MM.1S (cell line): Measurements from ENCODE around the gene FAM47E.

Source experiments
- EZH2 ChIP-seq: fragments of 300-600 bp; sonication (generic); optimal IDR thresholded peaks from 2 replicates; pipeline ENCODE3; 2017; ENCODE audit warnings: low read depth, mild to moderate bottlenecking, antibody characterized with exemption, low read length, mixed read lengths
- EZH2phosphoT487 ChIP-seq: fragments of 300-600 bp; sonication (generic); IDR thresholded peaks from 2 replicates; pipeline ENCODE4 v1.6.1; 2018; ENCODE audit warnings: antibody characterized with exemption, low read length
- TF ChIP-seq, protein P1 (sequence below): fragments of 300-600 bp; sonication (generic); IDR thresholded peaks from 2 replicates; pipeline ENCODE4 v1.5.1; 2016; ENCODE audit warnings: antibody characterized with exemption, low read length, mixed read lengths

DNA sequence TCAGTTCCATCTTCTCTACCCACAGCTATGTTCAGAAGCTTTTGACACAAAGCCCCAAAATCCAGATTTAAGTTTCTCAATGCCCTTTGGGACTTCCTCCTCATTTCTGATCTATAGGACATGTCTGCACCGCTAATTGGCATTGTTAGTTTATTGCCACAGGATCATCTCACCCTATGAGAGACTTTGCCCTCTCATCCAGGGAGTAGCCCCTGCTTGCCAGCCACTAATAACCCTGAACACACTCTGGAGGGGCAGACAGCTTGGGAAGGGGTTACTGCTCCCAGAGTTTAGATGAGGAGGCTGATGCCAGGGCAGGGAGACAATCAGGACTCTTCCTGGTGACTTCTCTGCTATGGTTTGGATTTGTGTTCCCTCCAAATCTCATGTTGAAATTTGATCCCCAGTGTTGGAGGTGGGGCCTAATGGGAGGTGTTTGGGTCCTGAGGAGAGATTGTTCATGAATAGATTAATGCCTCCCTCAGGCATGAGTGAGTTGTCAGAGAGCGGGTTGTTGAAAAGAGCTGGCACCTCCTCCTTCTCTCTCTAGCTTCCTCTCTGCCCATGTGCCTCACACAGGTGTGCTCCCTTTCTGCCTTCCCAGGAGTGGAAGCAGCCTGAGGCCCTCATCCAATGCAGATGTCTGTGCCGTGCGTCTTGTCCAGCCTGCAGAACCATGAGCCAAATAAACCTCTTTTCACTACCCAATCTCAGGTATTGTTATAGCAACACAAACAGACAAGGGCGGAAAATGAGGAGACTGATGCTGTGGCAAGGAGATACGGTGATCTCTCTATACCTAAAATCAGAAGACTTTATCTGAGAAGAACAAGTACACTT lies 34.3 kb upstream of the FAM47E start:
- TF ChIP-seq EZH2phosphoT487 (no peak), EZH2 (no peak)
- TF ChIP-seq, protein P1, sequence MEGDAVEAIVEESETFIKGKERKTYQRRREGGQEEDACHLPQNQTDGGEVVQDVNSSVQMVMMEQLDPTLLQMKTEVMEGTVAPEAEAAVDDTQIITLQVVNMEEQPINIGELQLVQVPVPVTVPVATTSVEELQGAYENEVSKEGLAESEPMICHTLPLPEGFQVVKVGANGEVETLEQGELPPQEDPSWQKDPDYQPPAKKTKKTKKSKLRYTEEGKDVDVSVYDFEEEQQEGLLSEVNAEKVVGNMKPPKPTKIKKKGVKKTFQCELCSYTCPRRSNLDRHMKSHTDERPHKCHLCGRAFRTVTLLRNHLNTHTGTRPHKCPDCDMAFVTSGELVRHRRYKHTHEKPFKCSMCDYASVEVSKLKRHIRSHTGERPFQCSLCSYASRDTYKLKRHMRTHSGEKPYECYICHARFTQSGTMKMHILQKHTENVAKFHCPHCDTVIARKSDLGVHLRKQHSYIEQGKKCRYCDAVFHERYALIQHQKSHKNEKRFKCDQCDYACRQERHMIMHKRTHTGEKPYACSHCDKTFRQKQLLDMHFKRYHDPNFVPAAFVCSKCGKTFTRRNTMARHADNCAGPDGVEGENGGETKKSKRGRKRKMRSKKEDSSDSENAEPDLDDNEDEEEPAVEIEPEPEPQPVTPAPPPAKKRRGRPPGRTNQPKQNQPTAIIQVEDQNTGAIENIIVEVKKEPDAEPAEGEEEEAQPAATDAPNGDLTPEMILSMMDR: no peak
